ENCODE results near the gene COQ9.
"Not testable (repeated sequence)": the region's sequence is repeated elsewhere in the genome, so short reads cannot be mapped to it uniquely, and the experiment has no call there.

The COQ9 gene

GRCh38 chr16:57427307-57427706 lies 20.0 kb upstream of the COQ9 start:
- DNase-seq (ENCODE audit: low read depth) = no peak

GRCh38 chr16:57427824-57428223 lies 19.5 kb upstream of the COQ9 start:
- DNase-seq (ENCODE audit: low read depth) = no peak

- DNase-seq (ENCODE audit: low read depth) = no peak
These were observed 16.3 kb upstream of the COQ9 start for GRCh38 chr16:57430955-57431354.

GRCh38 chr16:57432505-57432904 lies 14.8 kb upstream of the COQ9 start:
- DNase-seq (ENCODE audit: low read depth) = no peak

GRCh38 chr16:57432989-57433388 lies 14.3 kb upstream of the COQ9 start:
- no peak for DNase-seq (ENCODE audit: low read depth)

- DNase-seq (ENCODE audit: low read depth) = no peak
These were observed 13.3 kb upstream of the COQ9 start for GRCh38 chr16:57434003-57434402.

- DNase-seq (ENCODE audit: low read depth) = no peak
These were observed 11.4 kb upstream of the COQ9 start for GRCh38 chr16:57435838-57436237.

GRCh38 chr16:57439947-57440346 lies 7.3 kb upstream of the COQ9 start:
- not testable (repeated sequence) for DNase-seq (ENCODE audit: low read depth)

GRCh38 chr16:57440551-57440950 lies 6.7 kb upstream of the COQ9 start:
- DNase-seq (ENCODE audit: low read depth) = not testable (repeated sequence)

- no peak for DNase-seq (ENCODE audit: low read depth)
These were observed 2.6 kb upstream of the COQ9 start for GRCh38 chr16:57444711-57445110.

GRCh38 chr16:57445510-57445909 lies 1.8 kb upstream of the COQ9 start:
- DNase-seq (ENCODE audit: low read depth) = no peak

- no peak for DNase-seq (ENCODE audit: low read depth)
These were observed 621 bp upstream of the COQ9 start for GRCh38 chr16:57446531-57447185.

- no peak for DNase-seq (ENCODE audit: low read depth)
These were observed 4.7 kb downstream of the COQ9 start for GRCh38 chr16:57452021-57452420.

- peak; percentile 91 for DNase-seq (ENCODE audit: low read depth)
These were observed 15.1 kb downstream of the COQ9 start, which contains the start of gene POLR2C for GRCh38 chr16:57462209-57462977. TSS of gene POLR2C (plus strand) at chr16:57462679. CDS start at chr16:57462725, 46 bp downstream.

- no peak for DNase-seq (ENCODE audit: low read depth)
These were observed 15.7 kb downstream of the COQ9 start for GRCh38 chr16:57462978-57463362.

- no peak for DNase-seq (ENCODE audit: low read depth)
These were observed 17.2 kb downstream of the COQ9 start for GRCh38 chr16:57464523-57464922.

GRCh38 chr16:57468346-57468745 lies 21.1 kb downstream of the COQ9 start:
- no peak for DNase-seq (ENCODE audit: low read depth)

GRCh38 chr16:57469046-57469445 lies 21.8 kb downstream of the COQ9 start:
- no peak for DNase-seq (ENCODE audit: low read depth)

- DNase-seq (ENCODE audit: low read depth) = no peak
These were observed 22.7 kb downstream of the COQ9 start for GRCh38 chr16:57469917-57470470.

- no peak for DNase-seq (ENCODE audit: low read depth)
These were observed 23.4 kb downstream of the COQ9 start for GRCh38 chr16:57470711-57471110.

- DNase-seq (ENCODE audit: low read depth) = no peak
These were observed 23.9 kb downstream of the COQ9 start for GRCh38 chr16:57471209-57471608.

- no peak for DNase-seq (ENCODE audit: low read depth)
These were observed 24.8 kb downstream of the COQ9 start for GRCh38 chr16:57471852-57472664.

All from stimulated activated CD8-positive, alpha-beta memory T cell treated with anti-CD3 and anti-CD28 coated beads, Interleukin-15, amount 100 ng/mL, for 1 hour (primary cell).